ENCODE results near the gene RPRD1A. TPM values are rescaled to one million over a fixed set of nuclear protein-coding genes. Genes with fewer than 3 reads are reported as not detected.
"Not testable (repeated sequence)": the region's sequence is repeated elsewhere in the genome, so short reads cannot be mapped to it uniquely, and the experiment has no call there.

RPRD1A gene
- total RNA-seq, 2 experiments from 2014 or later, result 33.5 to 33.9 TPM

DNA sequence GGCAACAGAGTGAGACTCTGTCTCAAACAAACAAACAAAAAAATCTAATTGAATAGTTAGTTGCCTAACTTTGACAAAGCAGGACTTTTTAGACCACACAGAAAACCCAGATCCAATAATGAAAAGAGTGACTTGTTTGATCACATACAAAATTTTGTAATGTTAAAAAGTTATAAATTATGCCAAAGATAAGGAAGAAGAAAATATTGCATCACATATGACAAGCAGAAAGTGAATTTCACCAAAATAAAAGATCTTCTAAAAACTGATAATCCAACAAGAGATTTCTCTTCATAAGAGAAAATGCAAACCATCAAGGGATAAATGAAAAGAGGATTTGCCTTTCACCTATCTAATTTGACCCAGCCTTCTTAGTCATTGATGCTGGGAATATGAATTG is 97.7 kb downstream of the RPRD1A start:
- peak overlapping the region; percentile 97 for H3K27ac Mint-ChIP-seq
- H3K4me3 Mint-ChIP-seq, result peak overlapping the region; percentile 53
- POLR2A ChIA-PET, result interaction anchor here (0.9 kb wide), 1 partner anchor 626 kb away, joined by 4 read pairs; no protein-coding TSS in a partner anchor
- no peak for ATAC-seq (ENCODE audit: low read depth)
- peaks cover 34% of the 10 kb centered on the region for H3K4me1 Mint-ChIP-seq
- no peaks in the 10 kb centered on the region for H3K27me3 Mint-ChIP-seq
- no peak for DNase-seq
- H3K9me3 Mint-ChIP-seq, result peaks cover 1% of the 10 kb centered on the region
- peaks cover 7% of the 10 kb centered on the region for H3K36me3 Mint-ChIP-seq

DNA sequence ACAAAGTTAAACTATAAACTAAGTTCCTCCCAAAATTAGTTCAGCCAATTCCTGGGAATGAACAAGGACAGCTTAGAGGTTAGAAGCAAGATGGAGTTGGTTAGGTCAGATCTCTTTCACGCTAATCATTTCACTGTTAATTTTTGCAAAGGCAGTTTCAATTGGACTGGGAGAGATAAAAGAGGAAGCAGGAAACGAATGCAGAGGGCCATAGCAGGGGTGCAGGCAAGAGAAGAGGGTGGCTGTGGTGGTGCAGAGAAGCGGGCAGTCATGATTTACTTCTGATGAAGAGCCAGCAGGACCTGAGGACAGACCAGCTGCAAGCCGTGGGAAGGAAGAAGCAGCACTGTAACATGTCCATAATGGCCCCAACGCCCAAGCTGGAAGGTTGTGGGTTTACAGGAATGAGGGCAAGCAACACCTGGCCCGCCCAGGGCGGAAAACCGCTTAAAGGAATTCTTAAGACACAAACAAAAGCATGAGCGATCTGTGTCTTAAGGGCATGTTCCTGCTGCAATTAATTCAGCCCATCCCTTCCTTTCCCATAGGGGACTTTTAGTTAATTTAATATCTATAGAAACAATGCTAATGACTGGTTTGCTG is 99.0 kb downstream of the RPRD1A start:
- peaks cover 2% of the 10 kb centered on the region for H3K36me3 Mint-ChIP-seq
- POLR2A ChIA-PET, result no interaction called here
- H3K4me1 Mint-ChIP-seq, result peaks cover 24% of the 10 kb centered on the region
- H3K27ac Mint-ChIP-seq, result peak overlapping the region; percentile 11
- peaks cover 1% of the 10 kb centered on the region for H3K9me3 Mint-ChIP-seq
- no peak for DNase-seq
- no peak overlapping the region for H3K4me3 Mint-ChIP-seq
- no peak for ATAC-seq (ENCODE audit: low read depth)
- H3K27me3 Mint-ChIP-seq, result no peaks in the 10 kb centered on the region

DNA sequence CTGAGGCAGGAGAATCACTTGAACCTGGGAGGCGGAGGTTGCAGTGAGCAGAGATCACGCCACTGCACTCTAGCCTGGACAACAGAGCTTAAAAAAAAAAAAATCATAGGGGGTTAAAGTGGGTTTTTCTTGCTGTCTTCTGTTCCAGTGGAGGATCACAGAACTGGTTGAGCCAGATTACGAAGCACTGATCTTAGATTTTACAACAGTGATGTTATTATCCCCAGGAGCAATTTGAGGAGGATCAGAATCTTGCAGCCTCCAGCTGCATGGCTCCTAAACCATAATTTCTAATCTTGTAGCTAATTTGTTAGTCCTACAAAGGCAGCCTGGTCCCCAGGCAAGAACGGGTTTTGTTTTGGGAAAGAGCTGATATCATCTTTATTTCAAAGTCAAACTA is 99.5 kb downstream of the RPRD1A start:
- H3K27ac Mint-ChIP-seq, result not testable (repeated sequence)

DNA sequence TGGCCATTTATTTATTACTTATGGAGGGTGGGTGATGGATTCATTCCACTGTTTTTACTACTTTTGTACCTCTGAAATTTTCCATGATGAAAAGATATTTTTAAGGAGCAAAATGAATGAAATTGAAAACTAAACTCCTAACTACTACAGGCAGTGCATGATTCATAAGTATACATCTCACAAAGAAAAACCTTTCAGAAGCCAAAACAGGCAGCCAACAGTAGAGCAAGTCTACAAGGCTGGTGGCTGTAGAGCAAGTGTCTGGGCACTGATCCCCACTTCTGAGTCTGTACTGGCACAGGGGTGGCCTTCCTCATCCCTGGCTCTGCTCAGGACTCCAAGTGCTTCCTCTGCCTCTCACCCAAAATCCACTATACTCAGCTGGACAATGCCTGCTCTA is 103.0 kb downstream of the RPRD1A start:
- POLR2A ChIA-PET, result no interaction called here
- H3K4me1 Mint-ChIP-seq, result peaks cover 6% of the 10 kb centered on the region
- peaks cover 8% of the 10 kb centered on the region for H3K27me3 Mint-ChIP-seq
- H3K27ac Mint-ChIP-seq, result no peak overlapping the region
- H3K36me3 Mint-ChIP-seq, result no peaks in the 10 kb centered on the region
- no peak for ATAC-seq (ENCODE audit: low read depth)
- no peak overlapping the region for H3K4me3 Mint-ChIP-seq
- peaks cover 7% of the 10 kb centered on the region for H3K9me3 Mint-ChIP-seq
- DNase-seq, result no peak

More for the DNA sequence above, 99.5 kb downstream of the RPRD1A start:
- peaks cover 20% of the 10 kb centered on the region for H3K4me1 Mint-ChIP-seq
- POLR2A ChIA-PET; DNase-seq; H3K9me3 Mint-ChIP-seq; ATAC-seq (ENCODE audit: low read depth); H3K36me3 Mint-ChIP-seq; H3K27me3 Mint-ChIP-seq; H3K4me3 Mint-ChIP-seq: not testable (repeated sequence)

DNA sequence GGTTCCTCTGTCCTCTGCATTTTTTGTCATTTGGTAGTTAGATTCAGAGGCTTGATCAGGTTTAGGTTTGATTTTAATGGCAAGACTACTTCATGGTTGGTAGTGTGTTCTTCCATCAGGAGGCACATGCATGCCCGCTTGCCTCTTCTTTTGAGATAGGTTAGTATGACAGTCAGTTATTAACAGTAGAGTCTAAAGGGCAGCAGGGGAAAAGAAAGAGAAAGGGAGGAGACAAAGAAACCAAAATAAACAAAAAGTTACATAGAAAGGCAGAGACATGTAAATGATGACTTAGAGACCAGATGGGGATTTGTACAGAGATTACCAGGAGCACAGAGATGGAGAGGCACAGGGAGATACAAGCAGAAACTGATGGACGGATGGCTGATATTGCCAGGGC is 105.0 kb downstream of the RPRD1A start:
- no peak for DNase-seq
- Mint-ChIP-seq H3K9me3 (peaks cover 10% of the 10 kb centered on the region), H3K27me3 (peaks cover 24% of the 10 kb centered on the region), H3K4me1 (no peaks in the 10 kb centered on the region), H3K27ac (no peak overlapping the region), H3K4me3 (no peak overlapping the region), H3K36me3 (no peaks in the 10 kb centered on the region)
- no peak for ATAC-seq (ENCODE audit: low read depth)
- POLR2A ChIA-PET, result no interaction called here

DNA sequence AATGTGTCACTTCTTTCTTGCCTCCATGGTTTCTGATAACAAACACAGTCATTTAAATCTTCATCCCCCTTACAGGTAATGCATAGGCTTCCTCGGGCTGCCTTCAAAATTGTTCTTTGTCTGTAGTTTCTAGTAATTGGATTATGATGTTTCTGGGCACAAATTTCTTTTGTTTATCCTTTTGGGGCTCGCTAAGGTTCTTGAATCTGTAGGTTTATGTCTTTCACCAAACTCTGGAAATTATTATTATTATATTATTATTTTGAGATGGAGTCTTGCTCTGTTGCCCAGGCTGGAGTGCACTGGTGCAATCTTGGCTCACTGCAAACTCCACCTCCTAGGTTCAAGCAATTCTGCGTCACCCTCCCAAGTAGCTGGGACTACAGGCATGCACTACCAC is 111.1 kb downstream of the RPRD1A start:
- Mint-ChIP-seq H3K4me1 (peaks cover 2% of the 10 kb centered on the region), H3K9me3 (peaks cover 10% of the 10 kb centered on the region), H3K27me3 (peaks cover 30% of the 10 kb centered on the region), H3K36me3 (no peaks in the 10 kb centered on the region), H3K4me3 (no peak overlapping the region), H3K27ac (no peak overlapping the region)
- POLR2A ChIA-PET, result no interaction called here
- no peak for DNase-seq
- no peak for ATAC-seq (ENCODE audit: low read depth)

DNA sequence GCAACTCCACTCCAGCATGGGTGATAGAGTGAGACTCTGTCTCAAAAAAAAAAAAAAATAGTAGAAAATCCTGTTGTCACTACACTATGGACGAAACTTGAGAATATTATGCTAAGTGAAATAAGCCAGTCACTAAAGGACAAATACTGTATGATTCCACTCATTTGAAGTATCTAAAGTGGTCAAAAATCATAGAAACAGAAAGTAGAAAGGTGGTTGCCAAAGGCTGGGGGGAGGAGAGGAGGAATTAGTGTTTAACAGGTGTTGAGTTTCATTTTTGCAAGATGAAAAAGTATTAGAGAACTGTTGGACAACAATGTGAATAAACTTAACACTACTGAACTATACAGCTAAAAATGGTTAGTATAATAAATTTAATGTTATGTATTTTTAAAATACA is 113.7 kb downstream of the RPRD1A start:
- POLR2A ChIA-PET, result no interaction called here
- Mint-ChIP-seq H3K9me3 (peaks cover 2% of the 10 kb centered on the region), H3K27me3 (peaks cover 31% of the 10 kb centered on the region)

DNA sequence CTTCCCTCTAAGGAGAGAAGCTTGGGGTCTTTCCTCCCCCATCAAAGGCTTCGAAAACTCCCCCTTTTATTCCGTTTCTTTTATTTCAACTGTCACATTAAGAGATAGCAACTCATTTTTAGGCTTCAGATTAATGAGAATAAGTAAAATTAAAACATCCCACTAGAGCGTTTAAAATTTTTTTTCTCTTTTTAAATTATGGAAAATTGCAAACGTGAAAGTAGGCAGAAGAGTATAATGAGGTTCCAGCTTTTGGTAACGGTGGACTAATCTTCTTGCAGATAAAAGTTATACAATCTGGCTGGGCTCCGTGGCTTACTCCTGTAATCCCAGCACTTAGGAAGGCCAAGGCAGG is 116.8 kb downstream of the RPRD1A start:
- Mint-ChIP-seq H3K4me1 (peaks cover 3% of the 10 kb centered on the region), H3K4me3 (peak overlapping the region; percentile 81), H3K36me3 (no peaks in the 10 kb centered on the region), H3K9me3 (no peaks in the 10 kb centered on the region), H3K27me3 (peaks cover 14% of the 10 kb centered on the region), H3K27ac (no peak overlapping the region)
- POLR2A ChIA-PET, result no interaction called here
- ATAC-seq (ENCODE audit: low read depth) (no peak), DNase-seq (no peak)

More for the DNA sequence above, 113.7 kb downstream of the RPRD1A start:
- no peak overlapping the region for H3K27ac Mint-ChIP-seq
- peaks cover 3% of the 10 kb centered on the region for H3K4me1 Mint-ChIP-seq
- no peak for ATAC-seq (ENCODE audit: low read depth)
- DNase-seq, result no peak
- no peaks in the 10 kb centered on the region for H3K36me3 Mint-ChIP-seq
- no peak overlapping the region for H3K4me3 Mint-ChIP-seq

DNA sequence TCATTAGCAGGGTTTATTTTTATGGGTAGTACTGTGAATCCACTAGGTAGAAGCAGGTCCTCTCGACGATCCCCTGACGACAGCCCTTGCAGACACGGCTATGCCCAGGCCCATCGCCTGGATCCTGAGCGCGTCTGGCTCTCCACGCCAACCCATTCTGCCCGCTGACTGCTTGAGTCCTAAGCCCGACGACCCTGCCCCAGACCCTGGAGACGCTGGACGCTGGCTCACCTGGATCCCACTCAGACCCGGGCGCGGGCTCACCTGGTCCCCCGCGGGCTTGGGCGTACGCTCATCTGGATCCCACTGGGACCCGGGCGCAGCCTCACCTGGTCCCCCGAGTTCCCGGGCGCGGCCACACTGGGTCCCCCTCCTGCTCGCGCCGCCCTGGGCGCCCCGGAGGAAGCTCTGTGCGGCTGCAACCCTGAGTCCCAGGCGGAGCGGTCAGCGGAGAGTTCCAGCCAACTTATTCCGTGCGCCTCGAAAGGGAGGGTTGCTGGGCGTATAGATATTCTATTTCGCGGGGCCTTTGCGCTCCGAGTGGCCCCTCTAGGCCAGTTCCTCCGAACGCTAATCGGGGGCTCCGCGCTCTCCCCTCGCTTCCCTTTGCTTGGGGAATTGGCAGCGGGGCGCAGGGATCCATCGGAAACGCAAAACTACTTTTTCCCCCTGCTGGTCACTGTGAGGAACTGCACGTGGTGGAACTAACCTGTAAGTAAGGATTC is 117.3 kb downstream of the RPRD1A start:
- Mint-ChIP-seq H3K4me1 (peaks cover 3% of the 10 kb centered on the region), H3K27me3 (peaks cover 14% of the 10 kb centered on the region), H3K36me3 (no peaks in the 10 kb centered on the region), H3K27ac (no peak overlapping the region), H3K9me3 (no peaks in the 10 kb centered on the region), H3K4me3 (peak overlapping the region; percentile 81)
- POLR2A ChIA-PET, result interaction anchor here (1.6 kb wide), 1 partner anchor 23 kb away, joined by 3 read pairs; the partner anchor contains the start of gene RMP24
- ATAC-seq (ENCODE audit: low read depth) (peak; percentile 76), DNase-seq (peak; percentile 58)

DNA sequence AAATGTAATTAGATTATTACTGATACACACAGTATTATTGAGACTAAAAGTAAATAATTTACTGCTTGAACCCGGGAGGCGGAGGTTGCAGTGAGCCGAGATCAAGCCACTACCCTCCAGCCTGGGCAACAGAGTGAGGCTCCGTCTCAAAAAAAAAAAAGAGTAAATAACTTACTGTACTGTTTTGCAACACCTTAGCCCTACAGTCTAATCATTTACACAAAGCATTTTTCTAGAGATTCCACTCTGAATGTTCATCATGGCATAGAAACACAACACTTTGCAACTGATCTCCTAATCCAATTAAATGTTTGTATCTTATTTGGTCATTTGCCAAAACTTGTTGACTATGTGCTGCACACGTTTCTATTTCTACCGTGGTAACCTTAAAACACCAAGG is 118.3 kb downstream of the RPRD1A start:
- H3K4me3 Mint-ChIP-seq, result no peak overlapping the region
- no peak for DNase-seq
- ATAC-seq (ENCODE audit: low read depth), result no peak
- no peaks in the 10 kb centered on the region for H3K9me3 Mint-ChIP-seq
- H3K27ac Mint-ChIP-seq, result no peak overlapping the region
- no peaks in the 10 kb centered on the region for H3K36me3 Mint-ChIP-seq
- H3K27me3 Mint-ChIP-seq, result peaks cover 14% of the 10 kb centered on the region
- POLR2A ChIA-PET, result interaction anchor here (1.6 kb wide), 1 partner anchor 24 kb away, joined by 3 read pairs; the partner anchor contains the start of gene RMP24
- peaks cover 3% of the 10 kb centered on the region for H3K4me1 Mint-ChIP-seq

DNA sequence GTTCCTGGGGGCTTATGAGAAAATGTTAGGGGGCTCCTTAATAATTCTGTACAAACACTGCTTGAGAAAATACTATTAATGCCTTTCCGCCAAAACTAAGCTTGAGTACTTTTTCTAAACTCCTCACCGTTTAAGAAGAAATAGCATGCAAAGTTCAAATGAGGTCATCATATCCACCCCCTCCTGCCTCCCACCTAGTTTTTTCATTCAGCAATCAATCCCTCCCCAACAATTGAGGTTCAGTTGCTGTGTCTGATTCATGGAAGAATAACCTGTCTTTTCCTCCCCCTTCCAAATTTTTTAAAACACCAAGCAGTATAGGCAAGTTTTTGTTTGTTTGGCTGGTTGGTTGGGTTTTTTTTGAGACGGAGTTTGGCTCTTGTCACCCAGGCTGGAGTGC is 119.3 kb downstream of the RPRD1A start:
- Mint-ChIP-seq H3K9me3 (no peaks in the 10 kb centered on the region), H3K4me1 (peaks cover 1% of the 10 kb centered on the region), H3K27me3 (peaks cover 14% of the 10 kb centered on the region), H3K36me3 (no peaks in the 10 kb centered on the region), H3K27ac (no peak overlapping the region), H3K4me3 (no peak overlapping the region)
- no peak for DNase-seq
- POLR2A ChIA-PET, result no interaction called here
- no peak for ATAC-seq (ENCODE audit: low read depth)

DNA sequence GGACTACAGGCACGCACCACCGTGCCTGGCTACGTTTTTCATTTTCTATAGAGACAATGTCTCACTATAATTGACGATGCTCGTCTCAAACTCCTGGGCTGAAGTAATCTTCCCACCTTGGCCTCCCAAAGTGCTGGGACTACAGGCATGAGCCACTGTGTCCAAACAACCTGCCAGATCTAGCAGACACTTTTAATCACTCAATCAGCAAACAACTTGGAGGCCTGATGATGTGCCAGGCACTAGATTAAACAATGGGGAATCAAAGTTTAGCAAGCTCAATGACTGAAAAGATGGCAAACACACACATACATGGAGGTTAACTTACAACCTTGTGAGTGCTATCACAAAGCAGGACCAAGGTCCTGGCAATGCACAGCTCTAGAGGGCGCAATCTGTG is 124.7 kb downstream of the RPRD1A start:
- no peaks in the 10 kb centered on the region for H3K4me1 Mint-ChIP-seq
- H3K9me3 Mint-ChIP-seq, result no peaks in the 10 kb centered on the region
- ATAC-seq (ENCODE audit: low read depth), result no peak
- no peaks in the 10 kb centered on the region for H3K36me3 Mint-ChIP-seq
- no peaks in the 10 kb centered on the region for H3K27me3 Mint-ChIP-seq
- no peak for DNase-seq
- no peak overlapping the region for H3K27ac Mint-ChIP-seq
- POLR2A ChIA-PET, result no interaction called here
- no peak overlapping the region for H3K4me3 Mint-ChIP-seq

DNA sequence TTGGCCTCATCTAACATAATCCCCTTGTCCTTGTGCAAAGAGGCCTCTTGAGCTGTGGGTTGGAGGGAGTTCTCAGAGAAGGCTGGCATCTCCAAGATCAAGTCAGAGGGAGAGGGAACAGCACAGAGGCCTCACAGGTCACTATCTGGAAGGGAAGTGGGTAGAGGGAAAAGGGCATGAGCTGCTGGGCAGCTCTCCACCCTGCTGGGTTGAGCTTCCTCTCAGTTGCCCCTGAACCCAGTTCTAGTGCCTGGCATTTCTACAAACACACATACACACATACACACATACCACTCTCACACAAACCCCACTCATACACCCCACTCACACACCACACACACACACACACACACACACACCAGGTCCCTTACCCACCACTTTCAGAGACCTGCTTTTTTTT is 125.2 kb downstream of the RPRD1A start:
- no peaks in the 10 kb centered on the region for H3K36me3 Mint-ChIP-seq
- H3K4me3 Mint-ChIP-seq, result no peak overlapping the region
- no peaks in the 10 kb centered on the region for H3K27me3 Mint-ChIP-seq
- ATAC-seq (ENCODE audit: low read depth), result no peak
- POLR2A ChIA-PET, result no interaction called here
- H3K27ac Mint-ChIP-seq, result no peak overlapping the region
- no peak for DNase-seq
- H3K9me3 Mint-ChIP-seq, result no peaks in the 10 kb centered on the region
- no peaks in the 10 kb centered on the region for H3K4me1 Mint-ChIP-seq

DNA sequence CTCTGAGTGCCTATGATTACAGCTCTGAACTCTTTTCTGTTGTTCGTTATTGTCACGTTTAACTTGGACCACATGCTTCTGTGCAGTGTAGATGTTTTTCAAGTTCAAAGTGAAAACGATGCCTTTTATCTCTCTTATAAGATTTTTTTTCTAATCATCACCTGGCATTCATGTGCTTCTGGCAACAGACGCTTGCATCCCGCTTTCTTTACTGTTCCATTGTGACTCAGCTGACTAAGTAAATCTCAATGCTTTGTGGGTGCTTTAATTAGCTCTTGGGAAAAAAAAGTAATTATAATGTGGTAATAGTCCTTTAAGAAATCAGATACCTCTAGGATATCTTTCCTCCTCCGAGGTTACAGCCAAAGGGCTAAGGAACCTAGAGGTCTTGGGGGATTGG is 126.1 kb downstream of the RPRD1A start:
- POLR2A ChIA-PET, result no interaction called here

More for the DNA sequence above, 126.1 kb downstream of the RPRD1A start:
- H3K4me3 Mint-ChIP-seq, result no peak overlapping the region
- H3K27ac Mint-ChIP-seq, result no peak overlapping the region
- H3K27me3 Mint-ChIP-seq, result no peaks in the 10 kb centered on the region
- ATAC-seq (ENCODE audit: low read depth), result no peak
- H3K9me3 Mint-ChIP-seq, result no peaks in the 10 kb centered on the region
- H3K36me3 Mint-ChIP-seq, result no peaks in the 10 kb centered on the region
- no peak for DNase-seq
- no peaks in the 10 kb centered on the region for H3K4me1 Mint-ChIP-seq

All from activated naive CD8-positive, alpha-beta T cell treated with anti-CD3 and anti-CD28 coated beads, Interleukin-2, amount 10 ng/mL, durations not matched to agents 7 days and 5 days (primary cell).